Measurements from ENCODE around the gene UBE2L3. TPM values are rescaled to one million over a fixed set of nuclear protein-coding genes. Genes with fewer than 3 reads are reported as not detected.
"Not testable (repeated sequence)": the region's sequence is repeated elsewhere in the genome, so short reads cannot be mapped to it uniquely, and the experiment has no call there.

The UBE2L3 gene
- total RNA-seq, 5 donors from 2014 or later (not counting 1 experiment from before 2014, with no cell fraction given), result 28.4 to 38.7 (median 34.3) TPM

DNA sequence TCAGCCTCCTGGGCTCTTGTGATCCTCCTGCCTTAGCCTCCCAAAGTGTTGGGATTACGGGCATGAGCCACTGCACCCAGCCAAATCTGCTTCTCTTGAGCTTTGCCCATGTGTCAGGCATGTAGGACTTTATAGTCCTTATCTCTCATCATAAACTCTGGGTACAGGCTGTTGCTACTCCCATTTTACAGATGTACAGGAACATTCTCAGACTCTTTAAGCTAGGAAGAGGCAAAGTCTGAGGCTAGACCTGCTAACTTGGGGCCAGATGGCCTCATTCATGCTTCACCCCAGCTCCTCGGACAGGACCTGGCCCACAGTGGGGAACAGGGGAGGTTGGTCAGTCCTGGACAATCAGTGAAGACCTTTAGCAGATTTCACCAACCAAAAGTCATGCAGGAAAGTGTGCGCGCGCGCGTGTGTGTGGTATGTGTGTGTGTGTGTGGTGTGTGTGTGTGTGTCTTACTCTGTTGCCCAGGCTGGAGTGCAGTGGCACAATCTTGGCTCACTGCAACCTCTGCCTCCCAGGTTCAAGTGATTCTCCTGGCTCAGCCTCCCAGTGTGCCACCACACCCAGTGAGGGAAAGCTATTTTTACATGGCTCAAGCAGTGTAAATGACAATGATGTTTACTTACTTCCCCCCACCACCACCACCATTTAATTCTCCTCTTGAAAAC, 38.5 kb downstream of the UBE2L3 start:
- Histone ChIP-seq H3K4me3 (ENCODE audit: control insufficient read depth in 1 of 2, extremely low read depth in 1 of 2, low read length in 1 of 2) (no peak overlapping the region), H3K27ac (ENCODE audit: low read length) (no peak overlapping the region), H3K36me3 (ENCODE audit: control insufficient read depth in 2 of 2, extremely low read depth in 1 of 2, insufficient read depth in 1 of 2, low read length in 1 of 2) (peaks cover 0 to 18% of the 10 kb centered on the region in 2 donors), H3K4me1 (ENCODE audit: control insufficient read depth in 1 of 2, extremely low read depth in 1 of 2, insufficient read depth in 2 of 2, low read length in 2 of 2) (peaks cover 0 to 15% of the 10 kb centered on the region in 2 experiments), H3K9me3 (no peaks in the 10 kb centered on the region), H3K27me3 (replicated peaks in 1 of 2; ENCODE audit: control insufficient read depth in 2 of 2, extremely low read depth in 1 of 2, insufficient read depth in 2 of 2, low read length in 1 of 2) (no peaks in the 10 kb centered on the region)
- CTCF ChIA-PET, result no interaction called here
- H3K4me3 Mint-ChIP-seq, result no peak overlapping the region
- peaks cover 24 to 37% (median 34%) of the 10 kb centered on the region in 3 donors for H3K4me1 Mint-ChIP-seq
- POLR2A ChIA-PET, result no interaction called here
- DNase-seq (no peak), ATAC-seq (replicated peaks in 1 of 4) (no peak)
- peak overlapping the region; percentile 19 to 48 for H3K27ac Mint-ChIP-seq
- peaks cover 8% of the 10 kb centered on the region for H3K36me3 Mint-ChIP-seq
- 100% methylated on average over 6 of the region's 7 CpGs for whole genome bisulfite sequencing (ENCODE audit: insufficient coverage)
- H3K9me3 Mint-ChIP-seq, result no peaks in the 10 kb centered on the region
- H3K27me3 Mint-ChIP-seq, result no peaks in the 10 kb centered on the region

DNA sequence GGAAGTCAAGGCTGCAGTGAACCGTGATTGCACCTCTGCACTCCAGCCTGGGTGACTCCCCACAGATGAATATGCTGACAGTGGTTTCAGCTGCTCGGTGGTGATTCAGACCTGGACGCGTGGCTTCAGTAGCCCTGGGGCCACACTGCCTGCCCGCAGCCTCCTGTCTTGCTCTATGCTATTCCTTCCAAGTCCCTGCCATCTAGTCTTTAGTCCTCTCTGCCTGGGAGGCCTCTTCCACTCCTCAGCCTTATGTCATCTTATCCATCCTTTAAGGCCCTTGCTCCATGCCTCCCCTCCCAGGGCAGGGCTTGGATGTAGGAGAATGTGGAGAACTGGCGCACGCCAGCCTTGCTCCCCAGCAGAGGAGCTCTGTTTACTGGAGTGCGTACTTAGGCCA, 39.3 kb downstream of the UBE2L3 start:
- Histone ChIP-seq H3K4me3 (ENCODE audit: control insufficient read depth in 1 of 2, extremely low read depth in 1 of 2, low read length in 1 of 2) (no peak overlapping the region), H3K27me3 (replicated peaks in 1 of 2; ENCODE audit: control insufficient read depth in 2 of 2, extremely low read depth in 1 of 2, insufficient read depth in 2 of 2, low read length in 1 of 2) (no peaks in the 10 kb centered on the region), H3K9me3 (no peaks in the 10 kb centered on the region), H3K27ac (ENCODE audit: low read length) (no peak overlapping the region), H3K36me3 (ENCODE audit: control insufficient read depth in 2 of 2, extremely low read depth in 1 of 2, insufficient read depth in 1 of 2, low read length in 1 of 2) (peaks cover 0 to 25% of the 10 kb centered on the region in 2 donors), H3K4me1 (ENCODE audit: control insufficient read depth in 1 of 2, extremely low read depth in 1 of 2, insufficient read depth in 2 of 2, low read length in 2 of 2) (peaks cover 0 to 14% of the 10 kb centered on the region in 2 experiments)
- Mint-ChIP-seq H3K9me3 (no peaks in the 10 kb centered on the region), H3K4me3 (no peak overlapping the region), H3K27ac (peak overlapping the region in 1 of 2 donors; percentile 58), H3K4me1 (peaks cover 32 to 43% (median 42%) of the 10 kb centered on the region in 3 donors), H3K36me3 (peaks cover 14% of the 10 kb centered on the region), H3K27me3 (no peaks in the 10 kb centered on the region)
- ATAC-seq (replicated peaks in 1 of 4), result no peak
- CTCF ChIA-PET, result no interaction called here
- WGBS (ENCODE audit: insufficient coverage), result 91% methylated on average over 5 of the region's 8 CpGs
- POLR2A ChIA-PET, result interaction anchor here in 1 of 2 donors (0.6 kb wide), 2 partner anchors 10 to 30 kb away, joined by 3 to 7 read pairs; no protein-coding TSS in a partner anchor
- no peak for DNase-seq

DNA sequence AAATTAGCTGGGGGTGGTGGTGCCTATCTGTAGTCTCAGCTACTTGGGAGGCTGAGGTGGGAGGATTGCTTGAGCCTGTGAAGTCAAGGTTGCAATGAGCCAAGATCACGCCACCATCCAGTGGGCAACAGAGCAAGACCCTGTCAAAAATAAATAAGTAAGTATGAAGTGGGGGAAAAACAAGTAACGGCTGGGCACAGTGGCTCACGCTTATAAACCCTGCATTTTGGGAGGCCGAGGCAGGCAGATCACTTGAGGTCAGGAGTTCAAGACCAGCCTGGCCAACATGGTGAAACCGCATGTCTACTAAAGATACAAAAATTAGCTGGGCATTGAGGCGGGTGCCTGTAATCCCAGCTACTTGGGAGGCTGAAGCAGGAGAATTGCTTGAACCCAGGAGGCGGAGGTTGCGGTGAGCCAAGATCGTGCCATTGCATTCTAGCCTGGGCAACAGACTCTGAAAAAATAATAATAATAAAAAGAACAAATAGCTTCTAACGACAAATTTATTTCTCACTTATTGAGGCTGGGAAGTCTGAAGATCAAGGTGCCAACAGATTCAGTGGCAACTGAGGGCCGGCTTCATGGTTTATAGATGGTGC, 42.1 kb downstream of the UBE2L3 start:
- peaks cover 26 to 41% (median 40%) of the 10 kb centered on the region in 3 donors for H3K4me1 Mint-ChIP-seq
- H3K4me3 Mint-ChIP-seq; H3K9me3 Mint-ChIP-seq; DNase-seq; H3K27ac ChIP-seq (ENCODE audit: low read length); POLR2A ChIA-PET; H3K27me3 Mint-ChIP-seq; H3K27me3 ChIP-seq (replicated peaks in 1 of 2; ENCODE audit: control insufficient read depth in 2 of 2, extremely low read depth in 1 of 2, insufficient read depth in 2 of 2, low read length in 1 of 2); ATAC-seq (replicated peaks in 1 of 4); H3K4me3 ChIP-seq (ENCODE audit: control insufficient read depth in 1 of 2, extremely low read depth in 1 of 2, low read length in 1 of 2); H3K9me3 ChIP-seq: not testable (repeated sequence)
- H3K27ac Mint-ChIP-seq, result peak overlapping the region in 1 of 2 donors; percentile 22
- WGBS (ENCODE audit: insufficient coverage), result 100% methylated on average over 6 of the region's 11 CpGs
- peaks cover 28% of the 10 kb centered on the region for H3K36me3 Mint-ChIP-seq
- H3K36me3 ChIP-seq (ENCODE audit: control insufficient read depth in 2 of 2, extremely low read depth in 1 of 2, insufficient read depth in 1 of 2, low read length in 1 of 2), result peaks cover 0 to 41% of the 10 kb centered on the region in 2 donors
- H3K4me1 ChIP-seq (ENCODE audit: control insufficient read depth in 1 of 2, extremely low read depth in 1 of 2, insufficient read depth in 2 of 2, low read length in 2 of 2), result peaks cover 0 to 18% of the 10 kb centered on the region in 2 experiments
- CTCF ChIA-PET, result interaction anchor here in 1 of 2 donors (1.0 kb wide), 1 partner anchor 20 kb away, joined by 3 read pairs; no protein-coding TSS in a partner anchor

GRCh38 chr22:21611210-21611977, 43.9 kb downstream of the UBE2L3 start:
- H3K27ac ChIP-seq (ENCODE audit: low read length), result no peak overlapping the region
- H3K27ac Mint-ChIP-seq, result peak overlapping the region; percentile 28 to 72
- ATAC-seq (replicated peaks in 1 of 4) (no peak), DNase-seq (no peak)
- H3K4me1 ChIP-seq (ENCODE audit: control insufficient read depth in 1 of 2, extremely low read depth in 1 of 2, insufficient read depth in 2 of 2, low read length in 2 of 2), result peaks cover 0 to 12% of the 10 kb centered on the region in 2 experiments
- H3K4me3 ChIP-seq (ENCODE audit: control insufficient read depth in 1 of 2, extremely low read depth in 1 of 2, low read length in 1 of 2), result no peak overlapping the region
- ChIA-PET POLR2A (no interaction called here), CTCF (no interaction called here)
- no peak overlapping the region for H3K4me3 Mint-ChIP-seq
- no peaks in the 10 kb centered on the region for H3K9me3 Mint-ChIP-seq
- no peaks in the 10 kb centered on the region for H3K27me3 ChIP-seq (replicated peaks in 1 of 2; ENCODE audit: control insufficient read depth in 2 of 2, extremely low read depth in 1 of 2, insufficient read depth in 2 of 2, low read length in 1 of 2)
- H3K4me1 Mint-ChIP-seq, result peaks cover 22 to 40% (median 37%) of the 10 kb centered on the region in 3 donors
- H3K36me3 Mint-ChIP-seq, result peaks cover 28% of the 10 kb centered on the region
- no peaks in the 10 kb centered on the region for H3K27me3 Mint-ChIP-seq
- H3K36me3 ChIP-seq (ENCODE audit: control insufficient read depth in 2 of 2, extremely low read depth in 1 of 2, insufficient read depth in 1 of 2, low read length in 1 of 2), result peaks cover 0 to 44% of the 10 kb centered on the region in 2 donors
- no peaks in the 10 kb centered on the region for H3K9me3 ChIP-seq
- WGBS (ENCODE audit: insufficient coverage), result 97% methylated on average over 2 of the region's 4 CpGs

- ChIA-PET POLR2A (no interaction called here), CTCF (no interaction called here)
- H3K36me3 Mint-ChIP-seq, result peaks cover 27% of the 10 kb centered on the region
- H3K27me3 Mint-ChIP-seq, result no peaks in the 10 kb centered on the region
- peaks cover 26 to 34% (median 33%) of the 10 kb centered on the region in 3 donors for H3K4me1 Mint-ChIP-seq
- H3K9me3 Mint-ChIP-seq, result no peaks in the 10 kb centered on the region
- no peak overlapping the region for H3K4me3 Mint-ChIP-seq
- ATAC-seq (replicated peaks in 1 of 4) (no peak), DNase-seq (no peak)
- 96% methylated on average over 5 of the region's 7 CpGs for WGBS (ENCODE audit: insufficient coverage)
- no peak overlapping the region for H3K27ac ChIP-seq (ENCODE audit: low read length)
- no peaks in the 10 kb centered on the region for H3K9me3 ChIP-seq
- H3K27ac Mint-ChIP-seq, result peak overlapping the region in 1 of 2 donors; percentile 12
- H3K27me3 ChIP-seq (replicated peaks in 1 of 2; ENCODE audit: control insufficient read depth in 2 of 2, extremely low read depth in 1 of 2, insufficient read depth in 2 of 2, low read length in 1 of 2), result no peaks in the 10 kb centered on the region
- peaks cover 0 to 9% of the 10 kb centered on the region in 2 experiments for H3K4me1 ChIP-seq (ENCODE audit: control insufficient read depth in 1 of 2, extremely low read depth in 1 of 2, insufficient read depth in 2 of 2, low read length in 2 of 2)
- H3K4me3 ChIP-seq (ENCODE audit: control insufficient read depth in 1 of 2, extremely low read depth in 1 of 2, low read length in 1 of 2), result no peak overlapping the region
- H3K36me3 ChIP-seq (ENCODE audit: control insufficient read depth in 2 of 2, extremely low read depth in 1 of 2, insufficient read depth in 1 of 2, low read length in 1 of 2), result peaks cover 0 to 44% of the 10 kb centered on the region in 2 donors
Observed at GRCh38 chr22:21612858-21613257, 45.3 kb downstream of the UBE2L3 start.

- ChIA-PET POLR2A (no interaction called here), CTCF (interaction anchor here in 1 of 2 donors (0.6 kb wide), 1 partner anchor 49 kb away, joined by 3 read pairs; no protein-coding TSS in a partner anchor)
- H3K9me3 Mint-ChIP-seq, result no peaks in the 10 kb centered on the region
- H3K9me3 ChIP-seq, result no peaks in the 10 kb centered on the region
- peaks cover 0 to 47% of the 10 kb centered on the region in 2 donors for H3K36me3 ChIP-seq (ENCODE audit: control insufficient read depth in 2 of 2, extremely low read depth in 1 of 2, insufficient read depth in 1 of 2, low read length in 1 of 2)
- no peak for DNase-seq
- peak overlapping the region in 1 of 2 donors; percentile 52 for H3K27ac Mint-ChIP-seq
- peaks cover 26 to 34% (median 32%) of the 10 kb centered on the region in 3 donors for H3K4me1 Mint-ChIP-seq
- peaks cover 27% of the 10 kb centered on the region for H3K36me3 Mint-ChIP-seq
- peaks cover 0 to 9% of the 10 kb centered on the region in 2 experiments for H3K4me1 ChIP-seq (ENCODE audit: control insufficient read depth in 1 of 2, extremely low read depth in 1 of 2, insufficient read depth in 2 of 2, low read length in 2 of 2)
- H3K4me3 Mint-ChIP-seq, result no peak overlapping the region
- no peaks in the 10 kb centered on the region for H3K27me3 ChIP-seq (replicated peaks in 1 of 2; ENCODE audit: control insufficient read depth in 2 of 2, extremely low read depth in 1 of 2, insufficient read depth in 2 of 2, low read length in 1 of 2)
- H3K27ac ChIP-seq (ENCODE audit: low read length), result no peak overlapping the region
- WGBS (ENCODE audit: insufficient coverage), result 67% methylated on average over 1 of the region's 4 CpGs
- no peaks in the 10 kb centered on the region for H3K27me3 Mint-ChIP-seq
- H3K4me3 ChIP-seq (ENCODE audit: control insufficient read depth in 1 of 2, extremely low read depth in 1 of 2, low read length in 1 of 2), result no peak overlapping the region
- ATAC-seq (replicated peaks in 1 of 4), result no peak
Observed at GRCh38 chr22:21613553-21614233, 46.2 kb downstream of the UBE2L3 start.
